Tongue (tissue), 2 donors: ENCODE data around the gene KCNAB2. TPM values are rescaled to one million over a fixed set of nuclear protein-coding genes. Genes with fewer than 3 reads are reported as not detected.
A peak's percentile ranks its signal among the peaks of the same experiment; 100 is the strongest.

Source experiments
- DNase-seq: peaks from one replicate; pipeline ENCODE4 v3.0.0-alpha.2; 2015
- total RNA-seq: library from RNA; depleted of rRNA; stranded (reverse); fragments of >200 nt; gene quantifications from one replicate; pipeline ENCODE4 v1.2.3, GENCODE V29; 2014

KCNAB2 gene
- total RNA-seq, 1 donor from 2014 or later: 6.3 TPM

DNA sequence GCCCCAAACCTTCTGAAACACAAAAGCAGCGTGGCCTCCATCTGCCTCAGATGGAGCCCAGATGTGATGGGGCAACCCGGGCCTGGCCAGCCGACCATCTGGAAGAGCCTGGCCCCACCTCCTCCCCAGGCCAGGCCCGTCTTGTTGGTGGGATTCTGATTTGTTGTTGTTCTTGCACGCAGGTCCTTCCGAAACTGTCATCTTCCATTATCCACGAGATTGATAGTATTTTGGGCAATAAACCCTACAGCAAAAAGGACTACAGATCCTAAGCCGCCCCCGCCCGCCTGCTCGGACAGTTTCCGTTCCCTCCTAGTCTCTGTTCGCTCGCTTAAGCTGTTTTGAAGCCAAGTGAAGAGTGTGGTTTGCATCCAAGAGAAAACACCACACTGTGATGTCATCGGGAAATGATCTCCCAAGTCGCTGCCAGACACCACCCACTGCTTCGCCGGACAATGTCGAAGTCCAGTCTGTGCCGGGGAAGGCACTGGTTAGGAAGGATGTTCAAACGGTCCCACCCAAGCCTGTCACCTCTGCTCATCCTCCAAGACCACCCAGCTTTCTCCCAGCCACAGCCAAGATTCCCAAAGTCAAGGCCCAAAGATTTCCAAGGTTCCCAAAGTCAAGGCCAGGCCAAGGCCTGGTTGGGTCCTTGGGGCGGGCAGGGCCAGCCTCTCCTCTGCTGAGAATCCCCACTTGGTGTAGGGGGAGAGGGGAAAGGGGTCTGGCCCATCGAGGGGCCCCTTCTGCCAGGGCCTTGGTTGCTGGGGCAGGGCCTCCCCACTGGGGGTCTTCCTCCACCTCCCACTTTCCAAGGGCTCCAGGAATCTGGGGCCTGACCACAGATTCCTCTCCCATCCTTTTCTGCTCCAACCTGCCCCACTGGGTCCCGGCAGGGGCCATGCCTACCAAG lies 52.9 kb downstream of the KCNAB2 start:
- DNase-seq: peak; percentile 21

DNA sequence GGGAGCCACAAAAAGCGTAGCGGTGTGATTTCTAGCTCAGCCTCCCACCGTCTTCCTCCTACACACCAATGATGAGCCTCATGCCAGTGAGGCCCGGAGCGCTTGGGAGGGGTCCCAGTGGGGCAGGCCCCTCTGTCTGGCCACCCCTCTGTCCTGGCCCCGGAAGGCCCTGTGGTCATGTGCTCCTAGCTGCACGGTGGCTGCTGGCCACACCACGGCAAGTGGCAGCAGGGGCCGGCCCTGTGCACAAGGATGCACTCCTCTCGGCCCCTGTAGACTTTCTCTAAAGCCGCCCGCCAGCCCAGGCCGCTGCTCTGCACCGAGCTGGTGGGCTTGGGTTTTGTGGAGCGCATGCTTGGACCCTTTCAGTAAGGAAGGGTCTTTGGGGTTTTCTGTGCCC lies 53.6 kb downstream of the KCNAB2 start:
- DNase-seq: no peak

DNA sequence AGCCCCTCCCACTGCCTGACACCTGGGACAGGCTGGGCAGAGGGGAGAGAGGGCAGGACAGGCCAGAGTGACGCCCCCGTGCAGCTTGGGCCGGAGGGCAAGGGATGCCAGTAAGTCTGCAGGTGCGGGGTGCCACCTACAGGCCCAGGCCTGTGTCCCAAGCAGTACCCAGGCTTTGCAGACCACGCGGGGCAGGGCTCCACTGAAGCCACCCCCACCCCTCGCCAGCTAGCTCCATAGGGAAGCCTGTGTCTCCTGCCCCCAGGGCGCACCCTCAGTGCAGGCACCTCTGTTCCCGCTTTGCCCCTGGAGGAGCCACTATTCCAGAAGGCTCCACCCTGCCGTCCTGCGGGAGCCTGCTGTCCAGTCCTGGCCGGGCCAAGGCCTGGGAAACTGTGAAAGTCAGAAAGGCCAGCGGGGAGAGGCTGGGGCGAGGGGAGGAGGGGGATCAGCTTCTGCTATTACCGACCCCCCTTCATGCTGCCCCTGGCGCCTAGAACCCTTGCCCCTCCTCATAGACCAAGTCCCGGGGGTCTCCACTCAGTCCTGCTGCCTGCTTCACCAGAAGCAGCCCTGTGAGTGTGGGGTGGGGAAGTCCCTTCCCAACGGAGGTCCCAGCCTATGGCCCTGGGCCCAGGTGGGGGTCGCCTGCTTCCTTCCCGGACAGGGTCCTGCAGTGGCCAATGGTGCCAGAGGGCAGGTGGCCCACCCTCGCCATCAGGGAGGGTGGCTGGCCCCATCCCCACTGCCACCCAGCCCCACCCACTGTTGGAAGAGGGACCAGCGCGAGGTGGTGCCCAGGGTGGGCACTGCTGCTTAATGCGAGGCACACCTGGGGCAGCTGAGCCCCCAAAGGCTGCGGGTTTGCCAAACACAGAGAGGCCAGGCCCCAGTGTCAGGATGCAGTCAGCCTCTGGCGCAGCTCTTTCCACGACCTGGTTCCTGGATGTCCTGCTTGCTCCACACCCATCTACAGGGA lies 54.4 kb downstream of the KCNAB2 start:
- no peak for DNase-seq

DNA sequence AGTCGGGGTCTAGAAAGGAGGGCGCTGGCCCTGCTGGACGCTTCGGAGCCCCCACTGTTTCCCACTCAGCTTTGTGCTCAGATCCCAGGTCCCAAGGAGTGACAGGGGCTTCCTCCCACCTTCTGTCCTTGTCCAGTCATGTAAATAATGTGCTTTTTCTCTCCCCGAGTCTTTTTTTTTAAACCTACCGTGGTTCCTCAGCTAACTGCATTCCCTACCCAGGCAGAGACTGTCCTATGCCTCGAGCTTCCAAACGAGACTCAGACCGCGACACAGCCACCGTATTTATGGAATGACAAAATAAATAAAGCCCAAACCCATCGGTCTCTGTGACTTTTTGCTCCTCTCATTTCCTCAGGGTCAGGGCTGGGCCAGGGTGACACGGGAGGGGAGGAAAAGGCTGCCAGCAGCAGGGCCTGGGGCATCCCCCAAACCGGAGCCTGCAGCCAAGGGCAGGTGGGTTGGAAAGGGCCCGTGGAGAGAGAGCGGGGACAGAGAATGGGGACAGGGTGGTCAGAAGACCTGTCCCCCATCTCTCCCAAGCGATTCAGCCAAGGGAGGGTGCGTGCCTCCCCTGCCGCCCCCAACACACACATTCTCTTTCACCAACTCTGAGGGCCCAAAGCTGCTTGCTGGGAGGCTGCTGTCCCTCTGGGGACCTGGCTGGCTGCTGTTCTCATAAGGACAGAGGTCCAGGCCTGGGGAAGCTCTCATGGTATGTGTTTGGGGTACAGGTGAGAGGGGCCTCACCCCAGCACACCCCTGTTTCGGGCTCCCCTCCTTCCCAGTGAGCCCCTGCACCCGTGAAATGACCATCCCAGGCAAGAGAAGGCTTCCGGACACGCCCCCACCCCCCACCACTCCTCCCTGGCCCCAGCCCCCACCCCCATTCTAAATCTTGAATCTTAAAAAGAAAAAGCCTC lies 55.4 kb downstream of the KCNAB2 start:
- no peak for DNase-seq

DNA sequence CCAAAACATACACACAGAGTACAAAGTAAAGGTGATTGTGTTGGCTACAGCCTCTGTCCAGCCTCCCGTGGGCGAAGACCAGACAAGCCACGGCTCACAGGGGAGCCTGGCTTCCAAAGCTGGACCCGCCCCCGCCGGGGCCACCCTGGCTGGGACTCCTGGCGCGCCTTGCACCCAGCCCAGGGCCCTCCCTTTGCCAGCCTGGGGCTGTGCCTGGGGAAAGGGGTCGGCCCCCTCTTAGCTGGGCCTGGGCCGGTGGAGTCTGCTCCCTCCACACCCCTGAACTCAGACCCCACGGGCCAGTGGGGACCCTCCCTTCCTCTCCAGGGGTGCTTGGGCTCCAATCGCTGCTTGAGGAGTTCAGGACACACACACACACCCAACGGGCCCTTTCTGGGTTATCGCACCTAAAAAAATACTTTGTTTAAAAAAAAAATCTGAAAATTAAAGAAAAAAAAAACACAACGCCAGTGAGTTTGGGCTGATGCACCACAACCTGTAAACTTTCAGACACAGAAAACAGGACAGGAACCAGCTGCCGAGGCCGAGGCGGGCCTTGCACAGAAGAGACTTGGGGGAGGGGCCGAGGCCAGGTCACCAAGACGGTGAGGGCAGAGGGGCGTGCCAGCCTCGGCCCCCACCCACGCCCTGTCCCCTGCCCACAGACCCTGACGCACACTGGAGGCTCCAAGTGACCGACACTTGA lies 56.3 kb downstream of the KCNAB2 start:
- no peak for DNase-seq

DNA sequence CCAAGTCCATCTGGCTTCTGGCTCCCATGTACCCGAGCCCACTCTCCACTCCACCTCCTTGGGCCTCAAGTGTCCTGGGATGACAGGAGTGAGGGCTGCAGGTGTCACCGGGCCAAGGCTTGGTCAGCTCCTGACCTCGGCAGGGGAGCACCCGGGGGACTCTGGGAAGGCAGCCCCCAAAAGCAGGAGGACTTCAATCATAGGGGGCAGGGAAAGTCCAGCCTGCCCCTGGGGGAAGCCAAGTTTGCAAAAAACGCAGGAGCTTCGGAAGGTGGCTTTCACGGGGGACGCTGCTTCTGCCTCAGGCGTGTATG lies 56.8 kb downstream of the KCNAB2 start:
- no peak for DNase-seq

DNA sequence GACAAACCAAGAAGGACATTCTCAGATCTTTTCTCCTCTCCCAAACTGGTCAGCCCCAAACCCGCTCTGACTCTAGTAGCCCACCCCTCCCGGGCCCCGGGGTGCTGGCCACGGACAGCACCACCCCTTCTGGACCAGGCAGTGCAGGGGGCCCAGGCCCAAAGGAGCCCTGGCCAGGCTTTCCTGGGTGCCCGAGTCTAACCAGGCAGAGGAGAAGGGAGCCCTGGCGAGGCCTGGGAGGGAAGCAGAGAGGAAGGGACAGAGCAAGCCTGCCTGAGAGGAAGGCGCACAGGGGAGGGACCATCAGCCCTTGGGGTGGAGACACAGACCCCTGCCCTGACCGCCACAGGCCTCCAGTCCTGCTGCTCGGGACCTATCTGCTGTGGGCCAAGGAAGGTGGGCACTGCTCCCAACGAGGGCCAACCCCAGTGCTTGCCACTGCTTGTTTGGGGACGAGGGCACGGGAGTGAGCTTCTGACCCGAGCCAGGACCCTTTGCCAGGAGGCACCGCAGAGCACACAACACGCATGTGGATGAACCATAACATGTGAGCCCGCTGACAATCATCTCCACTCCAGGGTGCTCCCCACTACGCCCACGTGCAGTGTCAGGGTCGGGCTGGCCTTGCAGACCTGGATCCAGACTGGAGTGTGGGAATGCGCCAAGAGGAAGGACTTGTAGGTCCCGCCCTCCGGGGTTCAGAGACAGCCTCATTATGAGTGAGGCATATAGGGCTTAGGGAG lies 57.6 kb downstream of the KCNAB2 start:
- DNase-seq: no peak

DNA sequence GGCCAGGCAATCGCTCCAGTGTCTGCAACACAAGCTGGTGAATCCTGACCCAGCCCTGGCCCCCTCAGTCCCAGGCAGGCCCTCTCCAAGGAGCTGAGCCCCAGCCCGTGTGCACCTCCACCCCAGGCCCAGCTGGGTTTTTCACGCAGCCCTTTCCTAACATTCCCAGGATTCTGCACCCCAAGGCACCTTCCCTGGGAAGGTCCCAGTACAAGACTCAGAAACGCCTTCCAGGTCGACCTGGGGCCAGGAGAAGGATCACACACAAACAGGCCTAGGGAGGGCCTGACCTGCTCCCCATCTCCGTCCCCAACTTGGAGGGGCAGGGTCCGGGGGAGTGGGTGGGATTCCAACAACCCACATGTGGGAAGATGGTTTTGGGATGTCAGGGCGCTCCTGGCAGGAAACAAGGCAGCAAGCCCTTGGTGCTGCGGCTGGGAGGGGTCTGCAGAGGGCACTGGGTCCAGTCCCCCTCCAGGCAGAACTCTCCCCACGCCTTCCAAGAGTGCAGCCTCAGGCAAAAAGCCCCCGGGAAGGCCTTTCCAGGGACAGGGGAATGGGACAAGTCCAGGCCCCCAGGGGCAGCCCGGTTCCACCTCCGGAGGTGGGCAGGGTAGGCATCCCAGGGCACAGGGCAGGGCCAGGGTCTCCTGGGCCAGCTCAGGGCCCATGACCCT lies 58.3 kb downstream of the KCNAB2 start:
- DNase-seq: no peak

DNA sequence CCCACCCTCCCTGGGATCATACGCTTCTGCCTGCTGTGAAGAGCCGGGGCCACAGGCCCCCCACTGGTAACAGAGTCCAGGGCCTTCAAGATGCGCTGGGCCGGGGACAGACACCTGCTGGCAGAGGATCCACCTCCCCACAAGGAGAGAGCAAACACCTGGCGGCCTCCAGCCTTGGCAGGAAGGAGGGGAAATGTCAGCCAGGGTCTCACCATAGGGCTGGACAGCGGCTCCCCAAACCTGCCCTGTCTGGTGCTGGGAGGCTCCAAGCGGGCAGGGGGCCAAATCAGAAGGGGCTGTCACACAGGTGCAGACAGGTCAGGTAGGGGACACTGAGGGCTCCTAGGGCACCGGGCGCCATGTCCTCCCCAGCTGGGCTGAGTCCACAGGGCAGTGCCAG lies 58.9 kb downstream of the KCNAB2 start:
- no peak for DNase-seq

DNA sequence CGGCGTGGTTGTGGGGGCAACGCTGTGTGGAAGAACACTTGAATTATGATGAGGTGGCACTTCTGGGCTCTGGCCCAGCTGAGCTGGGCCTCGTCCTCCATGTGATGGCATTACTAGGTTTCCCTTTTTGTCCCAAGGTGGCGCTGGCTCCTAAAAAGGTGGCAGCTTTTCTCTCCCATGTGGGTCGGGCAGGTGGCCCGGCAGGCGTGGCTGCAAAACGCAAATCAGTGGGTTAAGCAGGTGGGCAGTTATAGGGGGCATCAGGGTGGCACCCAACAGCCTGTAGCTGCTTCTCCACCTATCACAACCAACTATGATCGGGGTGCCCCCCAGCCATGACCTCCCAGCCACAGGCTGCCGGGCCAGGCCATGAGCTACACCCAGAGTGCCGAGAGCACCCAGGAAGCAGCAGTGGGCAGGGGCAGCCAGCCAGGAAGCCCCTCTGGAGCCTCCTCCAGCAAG lies 59.6 kb downstream of the KCNAB2 start:
- DNase-seq: no peak

DNA sequence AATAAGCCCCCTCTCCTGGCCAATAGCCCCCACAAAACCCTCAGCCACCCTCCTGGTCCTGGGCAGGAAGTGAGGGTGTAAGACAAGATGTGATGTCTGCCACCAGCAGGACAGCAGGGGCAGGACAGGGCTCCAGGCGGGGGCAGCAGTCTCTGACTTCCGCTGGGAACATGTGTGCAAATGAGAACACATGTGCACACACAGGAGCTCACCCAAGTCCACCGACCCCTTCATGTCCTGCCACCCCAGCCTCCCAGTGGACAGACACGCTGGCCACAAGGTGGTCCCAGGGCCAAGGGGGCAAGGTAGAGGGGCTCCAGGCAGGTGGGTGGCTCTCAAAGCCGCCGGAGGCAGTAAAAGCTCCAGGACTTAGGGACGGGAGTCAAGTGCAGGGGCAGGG lies 60.1 kb downstream of the KCNAB2 start:
- no peak for DNase-seq

DNA sequence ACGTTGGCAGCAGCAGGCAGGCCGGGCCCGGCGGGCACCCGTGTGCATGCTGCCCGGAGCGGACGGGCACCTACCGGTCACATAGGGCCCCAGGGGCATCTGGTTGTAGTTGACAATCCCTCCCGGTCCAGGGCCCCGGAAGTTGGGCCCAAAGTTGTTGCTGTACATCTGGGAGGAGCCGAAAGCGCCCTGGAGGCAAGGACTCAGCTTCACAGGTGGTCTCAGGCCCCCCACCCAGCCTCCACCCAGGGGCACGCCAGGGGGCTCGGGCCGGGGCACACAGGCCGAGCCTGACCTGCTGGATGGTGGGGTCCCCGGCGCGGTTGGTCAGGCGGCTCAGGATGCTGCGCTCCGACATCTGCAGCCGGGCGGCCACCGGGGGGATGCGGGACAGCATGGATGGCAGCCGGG lies 60.6 kb downstream of the KCNAB2 start:
- no peak for DNase-seq

DNA sequence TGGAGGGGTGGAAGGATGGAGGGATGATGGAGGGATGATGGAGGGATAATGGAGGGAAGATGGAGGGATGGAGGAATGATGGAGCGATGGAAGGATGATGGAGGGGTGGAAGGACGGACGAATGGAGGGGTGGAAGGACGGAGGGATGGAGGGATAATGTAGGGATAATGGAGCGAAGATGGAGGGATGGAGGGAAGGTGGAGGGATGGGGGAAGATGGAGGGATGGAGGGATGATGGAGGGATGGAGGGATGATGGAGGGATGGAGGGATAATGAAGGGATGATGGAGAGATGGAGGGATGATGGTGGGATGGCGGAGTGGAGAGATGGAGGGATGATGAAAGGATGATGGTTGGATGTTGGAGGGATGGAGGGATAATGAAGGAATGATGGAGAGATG lies 61.3 kb downstream of the KCNAB2 start:
- DNase-seq: no peak

DNA sequence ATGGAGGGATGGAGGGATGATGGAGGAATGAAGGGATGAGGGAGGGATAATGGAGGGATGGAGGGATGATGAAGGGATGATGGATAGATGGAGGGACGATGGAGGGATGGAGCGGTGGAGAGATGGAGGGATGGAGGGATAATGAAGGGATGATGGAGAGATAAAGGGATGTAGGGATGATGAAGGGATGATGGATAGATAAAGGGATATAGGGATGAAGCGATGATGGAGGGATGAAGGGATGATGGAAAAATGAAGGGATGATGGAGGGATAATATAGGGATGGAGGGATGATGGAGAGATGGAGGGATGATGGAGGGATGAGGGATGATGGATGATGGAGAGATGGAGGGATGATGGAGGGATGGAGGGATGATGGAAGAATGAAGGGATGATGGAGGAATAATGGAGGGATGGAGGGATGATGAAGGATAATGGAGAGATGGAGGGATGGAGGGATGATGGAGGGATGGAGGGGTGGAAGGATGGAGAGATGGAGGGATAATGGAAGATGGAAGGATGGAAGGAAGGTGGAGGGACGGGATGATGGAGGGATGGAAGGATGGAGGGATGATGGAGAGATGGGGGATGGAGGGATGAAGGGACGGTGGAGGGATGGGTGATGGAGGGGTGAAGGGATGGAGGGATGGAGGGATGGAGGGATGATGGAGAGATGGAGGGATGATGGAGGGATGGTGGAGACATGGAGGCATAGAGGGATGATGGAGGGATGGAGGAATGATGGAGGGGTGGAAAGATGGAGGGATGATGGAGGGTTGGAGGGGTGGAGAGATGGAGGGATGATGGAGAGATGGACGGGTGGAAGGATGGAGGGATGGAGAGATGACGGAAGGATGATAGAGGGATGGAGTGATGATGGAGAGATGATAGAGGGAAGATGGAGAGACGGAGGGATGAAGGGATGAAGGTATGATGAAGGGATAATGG lies 62.0 kb downstream of the KCNAB2 start:
- no peak for DNase-seq

DNA sequence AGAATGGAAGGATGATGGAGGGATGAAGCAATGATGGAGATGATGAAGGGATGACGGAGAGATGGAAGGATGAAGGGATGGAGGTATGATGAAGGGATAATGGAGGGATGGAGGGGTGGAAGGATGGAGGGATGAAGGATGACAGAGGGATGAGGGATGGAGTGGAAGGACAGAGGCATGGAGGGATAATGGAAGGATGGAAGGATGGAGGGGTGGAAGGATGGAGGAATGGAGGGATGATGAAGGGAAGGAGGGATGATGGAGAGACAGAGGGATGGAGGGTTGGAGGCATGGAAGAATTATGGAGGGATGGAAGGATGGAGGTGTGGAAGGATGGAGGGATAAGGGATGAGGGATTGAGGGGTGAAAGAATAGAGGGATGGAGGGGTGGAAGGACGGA lies 62.8 kb downstream of the KCNAB2 start:
- no peak for DNase-seq

DNA sequence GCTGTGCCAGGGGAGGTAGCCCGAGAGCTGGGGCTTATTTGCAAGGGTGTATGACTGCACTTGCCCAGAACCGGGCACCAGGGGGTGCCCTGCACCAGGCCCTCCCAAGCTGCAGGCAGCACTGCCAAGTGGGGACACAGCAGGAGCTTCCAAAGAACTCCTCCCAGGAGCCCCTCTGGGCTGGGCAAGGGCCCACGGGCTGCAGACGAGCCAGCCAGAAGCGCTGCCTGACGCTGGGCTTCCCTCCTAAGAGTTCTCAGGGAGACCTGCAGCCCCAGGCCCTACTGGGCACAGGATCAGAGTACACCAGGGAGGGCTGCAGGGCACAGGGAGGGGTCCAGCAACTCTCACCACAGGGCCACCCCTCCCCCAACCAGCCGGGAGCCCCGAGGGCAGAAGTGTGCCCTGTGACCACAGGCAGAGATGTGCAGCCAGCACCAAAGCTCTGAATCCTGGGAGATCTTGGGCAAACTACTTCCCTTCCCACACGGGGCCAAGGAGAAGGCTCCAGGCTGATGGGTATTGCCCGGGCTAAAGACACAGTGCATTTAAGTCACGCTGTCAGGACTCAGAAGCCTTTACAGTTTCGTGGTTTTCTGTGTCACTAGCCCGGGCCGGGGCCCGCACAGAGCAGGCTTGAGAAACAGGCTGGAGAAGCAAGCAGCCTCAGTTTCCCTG lies 63.4 kb downstream of the KCNAB2 start:
- DNase-seq: peak; percentile 29

DNA sequence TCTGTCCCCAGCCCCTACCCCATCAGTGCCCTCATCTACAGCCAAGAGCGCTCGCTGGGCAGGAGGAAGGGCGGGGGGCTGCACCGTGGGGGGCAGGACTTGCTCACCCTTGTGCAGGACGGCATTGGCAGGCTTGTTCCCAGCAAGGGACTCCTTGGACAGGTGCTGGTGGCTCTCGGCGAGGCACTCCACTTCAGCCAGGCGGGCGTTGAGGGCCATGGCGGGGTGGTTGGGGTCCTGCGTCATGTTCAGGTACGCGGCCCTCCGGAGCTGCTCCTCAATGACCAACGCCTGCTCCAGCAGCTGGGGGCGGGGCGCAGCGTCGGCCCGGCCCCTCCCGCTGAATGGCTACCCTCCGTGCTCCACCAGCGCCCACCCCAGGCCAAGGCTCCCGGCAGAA lies 64.0 kb downstream of the KCNAB2 start:
- DNase-seq: no peak

DNA sequence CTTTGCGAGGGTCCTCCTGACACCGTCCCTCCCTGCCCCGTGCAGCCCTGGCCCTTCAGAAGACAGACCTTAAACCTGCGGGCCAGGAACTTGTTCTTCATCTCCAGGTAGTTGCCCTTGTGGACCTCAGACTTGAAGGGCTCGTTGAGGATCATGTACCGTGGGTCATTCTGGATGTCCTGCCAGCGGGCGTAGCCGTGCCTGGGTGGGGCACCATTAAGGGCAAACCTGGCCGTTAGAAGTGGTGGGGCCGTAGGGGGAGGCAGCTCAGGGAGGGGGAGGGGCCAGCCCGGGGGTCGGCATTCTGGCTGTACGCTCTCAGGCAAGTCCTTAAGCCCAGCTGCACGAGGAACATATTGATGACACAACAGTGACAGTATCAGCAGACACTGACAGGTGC lies 64.6 kb downstream of the KCNAB2 start:
- no peak for DNase-seq
